OCI-LY7 (cell line): ENCODE measurements around the gene BMX.

Experiments used
- EZH2phosphoT487 ChIP-seq: fragments of 200-600 bp; sonication (generic); IDR thresholded peaks from 2 replicates; pipeline ENCODE4 v1.6.1; 2018; ENCODE audit warnings: low read depth, borderline replicate concordance, mild to moderate bottlenecking, mixed run types, antibody characterized with exemption, low read length, moderate library complexity, mixed read lengths
- TF ChIP-seq, protein P1 (sequence below): fragments of 200-600 bp; sonication (generic); conservative IDR thresholded peaks from 2 replicates; pipeline ENCODE4 v1.5.1; 2014; ENCODE audit warnings: mild to moderate bottlenecking, antibody characterized with exemption, low read length, moderate library complexity, mixed read lengths

DNA sequence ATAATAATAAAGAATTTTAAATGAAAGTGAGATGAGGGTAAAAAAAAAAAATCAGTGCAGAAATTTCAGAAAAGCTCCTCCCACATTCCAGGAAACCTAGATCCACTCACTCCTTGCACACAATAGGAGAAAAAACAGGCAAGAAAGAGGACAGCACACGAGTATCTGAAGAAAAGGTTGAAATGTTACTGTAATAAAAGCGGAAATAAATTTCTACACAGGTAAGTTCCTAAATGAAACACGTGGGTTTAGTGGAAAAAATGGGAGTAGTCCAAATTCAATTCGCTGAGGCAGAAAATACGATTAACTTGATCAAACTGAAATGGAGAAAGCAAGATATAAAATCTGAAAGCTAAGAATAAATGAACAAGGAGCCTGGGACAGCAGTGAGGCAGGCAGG is 102.2 kb downstream of the BMX start:
- TF ChIP-seq, protein P1, sequence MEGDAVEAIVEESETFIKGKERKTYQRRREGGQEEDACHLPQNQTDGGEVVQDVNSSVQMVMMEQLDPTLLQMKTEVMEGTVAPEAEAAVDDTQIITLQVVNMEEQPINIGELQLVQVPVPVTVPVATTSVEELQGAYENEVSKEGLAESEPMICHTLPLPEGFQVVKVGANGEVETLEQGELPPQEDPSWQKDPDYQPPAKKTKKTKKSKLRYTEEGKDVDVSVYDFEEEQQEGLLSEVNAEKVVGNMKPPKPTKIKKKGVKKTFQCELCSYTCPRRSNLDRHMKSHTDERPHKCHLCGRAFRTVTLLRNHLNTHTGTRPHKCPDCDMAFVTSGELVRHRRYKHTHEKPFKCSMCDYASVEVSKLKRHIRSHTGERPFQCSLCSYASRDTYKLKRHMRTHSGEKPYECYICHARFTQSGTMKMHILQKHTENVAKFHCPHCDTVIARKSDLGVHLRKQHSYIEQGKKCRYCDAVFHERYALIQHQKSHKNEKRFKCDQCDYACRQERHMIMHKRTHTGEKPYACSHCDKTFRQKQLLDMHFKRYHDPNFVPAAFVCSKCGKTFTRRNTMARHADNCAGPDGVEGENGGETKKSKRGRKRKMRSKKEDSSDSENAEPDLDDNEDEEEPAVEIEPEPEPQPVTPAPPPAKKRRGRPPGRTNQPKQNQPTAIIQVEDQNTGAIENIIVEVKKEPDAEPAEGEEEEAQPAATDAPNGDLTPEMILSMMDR = no peak
- TF ChIP-seq EZH2phosphoT487 = no peak
